ENCODE data around the gene IFNA21. TPM values are rescaled to one million over a fixed set of nuclear protein-coding genes. Genes with fewer than 3 reads are reported as not detected.
"Not testable (repeated sequence)": the region's sequence is repeated elsewhere in the genome, so short reads cannot be mapped to it uniquely, and the experiment has no call there.

IFNA21 gene
- total RNA-seq, result not detected in 2 replicates

- intact Hi-C loops (cut with micrococcal nuclease), result not testable (repeated sequence)
Observed at GRCh38 chr9:21166560-21166959, at the start of gene IFNA21. IFNA21 (minus strand) TSS chr9:21166660; CDS start chr9:21166612, 48 bp downstream.

GRCh38 chr9:21213411-21214326 lies 47.2 kb upstream of the IFNA21 start:
- intact Hi-C loops (cut with micrococcal nuclease), result loop anchor here (1.0 kb wide), 2 partner anchors 242 to 576 kb away; no protein-coding TSS in a partner anchor

GRCh38 chr9:21212160-21212559 lies 45.7 kb upstream of the IFNA21 start:
- intact Hi-C loops (cut with micrococcal nuclease), result not testable (repeated sequence)

GRCh38 chr9:21210782-21211181 lies 44.3 kb upstream of the IFNA21 start:
- intact Hi-C loops (cut with micrococcal nuclease), result not testable (repeated sequence)

- intact Hi-C loops (cut with micrococcal nuclease), result no loop called here
Observed at GRCh38 chr9:21210311-21210710, 43.9 kb upstream of the IFNA21 start.

GRCh38 chr9:21207043-21207442 lies 40.6 kb upstream of the IFNA21 start, which contains the start of gene IFNA10:
IFNA10 (minus strand) TSS chr9:21207143; CDS start chr9:21207097, 46 bp downstream.
- intact Hi-C loops (cut with micrococcal nuclease), result not testable (repeated sequence)

GRCh38 chr9:21205204-21205603 lies 38.7 kb upstream of the IFNA21 start:
- intact Hi-C loops (cut with micrococcal nuclease), result no loop called here

- intact Hi-C loops (cut with micrococcal nuclease), result not testable (repeated sequence)
Observed at GRCh38 chr9:21202105-21202504, 35.6 kb upstream of the IFNA21 start, which contains the start of gene IFNA7. IFNA7 (minus strand) TSS chr9:21202205; CDS start chr9:21202165, 40 bp downstream.

GRCh38 chr9:21194867-21195776 lies 28.7 kb upstream of the IFNA21 start:
- intact Hi-C loops (cut with micrococcal nuclease), result loop anchor here (1.0 to 5.0 kb wide), 4 partner anchors 43 to 594 kb away; no protein-coding TSS in a partner anchor

- intact Hi-C loops (cut with micrococcal nuclease), result not testable (repeated sequence)
Observed at GRCh38 chr9:21187487-21187886, 21.0 kb upstream of the IFNA21 start, which contains the start of gene IFNA4. IFNA4 (minus strand) TSS chr9:21187587; CDS start chr9:21187531, 56 bp downstream.

GRCh38 chr9:21182810-21183736 lies 16.6 kb upstream of the IFNA21 start:
- intact Hi-C loops (cut with micrococcal nuclease), result loop anchor here (1.0 kb wide), 2 partner anchors 272 to 606 kb away; no protein-coding TSS in a partner anchor

GRCh38 chr9:21174671-21175070 lies 8.2 kb upstream of the IFNA21 start:
- intact Hi-C loops (cut with micrococcal nuclease), result no loop called here

GRCh38 chr9:21172156-21172555 lies 5.7 kb upstream of the IFNA21 start:
- intact Hi-C loops (cut with micrococcal nuclease), result no loop called here

- intact Hi-C loops (cut with micrococcal nuclease), result no loop called here
Observed at GRCh38 chr9:21171351-21171750, 4.9 kb upstream of the IFNA21 start.

- intact Hi-C loops (cut with micrococcal nuclease), result no loop called here
Observed at GRCh38 chr9:21165516-21165915, 944 bp downstream of the IFNA21 start.

- intact Hi-C loops (cut with micrococcal nuclease), result no loop called here
Observed at GRCh38 chr9:21160178-21160577, 6.3 kb downstream of the IFNA21 start.

- intact Hi-C loops (cut with micrococcal nuclease), result loop anchor here (2.0 to 10.0 kb wide), 2 partner anchors 241 to 639 kb away; no protein-coding TSS in a partner anchor
Observed at GRCh38 chr9:21155501-21155900, 11.0 kb downstream of the IFNA21 start.

- intact Hi-C loops (cut with micrococcal nuclease), result loop anchor here (1.0 to 10.0 kb wide), 4 partner anchors 9 to 641 kb away; no protein-coding TSS in a partner anchor
Observed at GRCh38 chr9:21154018-21154608, 12.3 kb downstream of the IFNA21 start.

GRCh38 chr9:21153336-21154017 lies 13.0 kb downstream of the IFNA21 start:
- intact Hi-C loops (cut with micrococcal nuclease), result loop anchor here (1.0 to 10.0 kb wide), 4 partner anchors 8 to 641 kb away; no protein-coding TSS in a partner anchor

All from T-helper 1 cell treated with Interleukin-12 subunit alpha and Interleukin-12 subunit beta and Interleukin-4 antibody, amounts not matched to agents 30 ng/mL and 1 ng/mL, for 36 hours (primary cell).